Measurements from ENCODE around the gene KRTAP5-11.
"Not testable (repeated sequence)": the region's sequence is repeated elsewhere in the genome, so short reads cannot be mapped to it uniquely, and the experiment has no call there.

KRTAP5-11 gene

DNA sequence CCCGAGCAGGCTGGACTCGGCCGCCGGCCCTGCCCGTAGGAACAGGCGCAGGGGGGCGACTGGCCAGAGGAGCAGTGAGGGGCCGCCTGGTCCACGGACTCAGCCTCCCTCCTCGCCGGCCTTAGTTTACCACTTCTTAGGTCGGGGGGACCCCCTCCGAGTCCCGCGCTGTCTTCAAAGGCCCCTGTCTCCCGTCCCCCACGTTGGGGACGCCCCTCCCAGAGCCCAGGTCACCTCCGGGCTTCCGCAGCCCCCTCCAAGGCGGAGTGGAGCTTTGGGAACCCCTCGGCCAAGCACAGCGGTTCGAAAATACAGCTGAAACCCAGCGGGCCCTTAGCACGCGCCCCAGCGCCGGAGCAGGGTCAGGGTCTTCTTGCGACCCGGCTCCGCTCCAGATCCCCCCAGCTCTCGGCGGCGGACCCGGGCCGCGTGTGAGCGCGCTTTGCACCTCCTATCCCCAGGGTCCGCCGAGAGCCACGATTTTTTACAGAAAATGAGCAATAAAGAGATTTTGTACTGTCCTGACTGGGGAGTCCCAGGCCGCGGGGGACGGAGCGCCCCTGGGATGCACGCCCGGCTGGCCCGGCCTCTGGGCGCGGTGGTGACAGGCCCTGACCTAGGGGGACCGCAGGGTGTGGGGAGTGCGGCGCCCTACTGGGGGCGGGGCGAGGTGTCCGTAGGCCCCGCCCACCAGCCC, 25.0 kb upstream of the KRTAP5-11 start:
- H3K4me3 ChIP-seq (ENCODE audit: low read depth in 1 of 2, low read length in 2 of 2); H3K27ac ChIP-seq (ENCODE audit: low read depth, low read length); H3K9ac ChIP-seq (ENCODE audit: low read length); H3K9me3 ChIP-seq (ENCODE audit: low read length); H3K36me3 ChIP-seq (ENCODE audit: insufficient read depth, low read length); H3K4me1 ChIP-seq (ENCODE audit: insufficient read depth, low read length): not testable (repeated sequence)
- H3K27me3 ChIP-seq (ENCODE audit: control insufficient read depth in 1 of 2, insufficient read depth in 2 of 2, low read length in 2 of 2): peaks cover 0 to 15% of the 10 kb centered on the region in 2 donors

GRCh38 chr11:71606853-71607519, 24.3 kb upstream of the KRTAP5-11 start:
- H3K9ac ChIP-seq (ENCODE audit: low read length); H3K36me3 ChIP-seq (ENCODE audit: insufficient read depth, low read length); H3K4me1 ChIP-seq (ENCODE audit: insufficient read depth, low read length); H3K27ac ChIP-seq (ENCODE audit: low read depth, low read length); H3K9me3 ChIP-seq (ENCODE audit: low read length); H3K4me3 ChIP-seq (ENCODE audit: low read depth in 1 of 2, low read length in 2 of 2): not testable (repeated sequence)
- H3K27me3 ChIP-seq (ENCODE audit: control insufficient read depth in 1 of 2, insufficient read depth in 2 of 2, low read length in 2 of 2): peaks cover 0 to 15% of the 10 kb centered on the region in 2 donors

- peaks cover 0 to 15% of the 10 kb centered on the region in 2 donors for H3K27me3 ChIP-seq (ENCODE audit: control insufficient read depth in 1 of 2, insufficient read depth in 2 of 2, low read length in 2 of 2)
- not testable (repeated sequence) for H3K4me3 ChIP-seq (ENCODE audit: low read depth in 1 of 2, low read length in 2 of 2); H3K9ac ChIP-seq (ENCODE audit: low read length); H3K9me3 ChIP-seq (ENCODE audit: low read length); H3K27ac ChIP-seq (ENCODE audit: low read depth, low read length); H3K36me3 ChIP-seq (ENCODE audit: insufficient read depth, low read length); H3K4me1 ChIP-seq (ENCODE audit: insufficient read depth, low read length)
Observed at GRCh38 chr11:71604798-71605488, 22.3 kb upstream of the KRTAP5-11 start.

- not testable (repeated sequence) for H3K4me1 ChIP-seq (ENCODE audit: insufficient read depth, low read length); H3K36me3 ChIP-seq (ENCODE audit: insufficient read depth, low read length); H3K27ac ChIP-seq (ENCODE audit: low read depth, low read length); H3K4me3 ChIP-seq (ENCODE audit: low read depth in 1 of 2, low read length in 2 of 2); H3K9me3 ChIP-seq (ENCODE audit: low read length); H3K9ac ChIP-seq (ENCODE audit: low read length)
- H3K27me3 ChIP-seq (ENCODE audit: control insufficient read depth in 1 of 2, insufficient read depth in 2 of 2, low read length in 2 of 2): peaks cover 0 to 10% of the 10 kb centered on the region in 2 donors
Observed at GRCh38 chr11:71603221-71603620, 20.5 kb upstream of the KRTAP5-11 start.

DNA sequence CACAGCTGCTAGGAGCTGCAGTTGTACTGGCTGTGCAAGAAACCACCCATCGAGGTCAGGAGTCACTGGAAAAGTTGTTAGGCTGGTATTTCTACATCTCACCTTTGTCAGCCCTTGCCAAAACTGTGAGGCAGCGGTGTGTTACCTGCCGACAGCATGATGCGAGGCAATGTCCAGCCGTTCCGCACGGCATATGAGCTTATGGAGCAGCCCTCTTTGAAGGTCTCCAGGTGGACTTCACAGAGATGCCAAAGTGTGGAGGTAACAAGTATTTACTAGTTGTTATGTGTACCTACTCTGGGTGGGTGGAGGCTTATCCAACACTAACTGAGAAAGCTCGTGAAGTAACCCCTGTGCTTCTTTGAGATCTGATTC, 6.9 kb upstream of the KRTAP5-11 start:
- H3K4me3 ChIP-seq (ENCODE audit: low read depth in 1 of 2, low read length in 2 of 2); H3K4me1 ChIP-seq (ENCODE audit: insufficient read depth, low read length); H3K27ac ChIP-seq (ENCODE audit: low read depth, low read length); H3K9ac ChIP-seq (ENCODE audit: low read length); H3K9me3 ChIP-seq (ENCODE audit: low read length); H3K27me3 ChIP-seq (ENCODE audit: control insufficient read depth in 1 of 2, insufficient read depth in 2 of 2, low read length in 2 of 2); H3K36me3 ChIP-seq (ENCODE audit: insufficient read depth, low read length): not testable (repeated sequence)

DNA sequence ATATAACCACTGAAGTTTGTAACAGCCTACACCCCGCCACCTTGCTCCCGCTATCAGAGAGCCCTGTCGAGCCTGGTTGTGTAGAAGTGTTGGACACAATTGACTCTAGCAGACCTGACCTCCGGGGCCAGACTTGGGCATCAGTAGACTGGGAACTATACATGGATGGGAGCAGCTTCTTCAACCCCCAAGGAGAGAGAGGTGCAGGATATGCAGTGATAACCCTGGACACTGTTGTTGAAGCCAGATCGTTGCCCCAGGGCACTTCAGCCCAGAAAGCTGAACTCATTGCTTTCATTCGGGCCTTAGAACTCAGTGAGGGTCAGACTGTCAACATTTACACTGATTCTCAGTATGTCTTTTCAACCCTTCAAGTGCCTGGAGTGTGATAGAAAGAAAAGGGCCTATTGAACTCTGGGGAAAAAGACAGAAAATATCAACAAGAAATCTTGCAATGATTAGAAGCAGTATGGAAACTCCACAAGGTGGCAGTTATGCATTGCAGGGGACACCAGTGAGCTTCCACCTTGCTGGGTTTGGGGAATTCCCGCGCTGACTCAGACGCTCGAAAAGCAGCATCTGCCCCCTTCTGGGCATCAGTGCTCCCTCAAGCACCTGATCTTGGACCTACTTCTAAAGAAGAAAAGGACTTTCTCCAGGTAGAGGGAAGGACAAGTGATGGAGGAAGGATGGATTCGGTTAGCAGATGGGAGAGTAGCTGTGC, 6.3 kb upstream of the KRTAP5-11 start:
- not testable (repeated sequence) for H3K27ac ChIP-seq (ENCODE audit: low read depth, low read length); H3K27me3 ChIP-seq (ENCODE audit: control insufficient read depth in 1 of 2, insufficient read depth in 2 of 2, low read length in 2 of 2); H3K4me3 ChIP-seq (ENCODE audit: low read depth in 1 of 2, low read length in 2 of 2); H3K9ac ChIP-seq (ENCODE audit: low read length); H3K4me1 ChIP-seq (ENCODE audit: insufficient read depth, low read length); H3K36me3 ChIP-seq (ENCODE audit: insufficient read depth, low read length); H3K9me3 ChIP-seq (ENCODE audit: low read length)

GRCh38 chr11:71588314-71588713, 5.6 kb upstream of the KRTAP5-11 start:
- H3K9ac ChIP-seq (ENCODE audit: low read length); H3K4me1 ChIP-seq (ENCODE audit: insufficient read depth, low read length): not testable (repeated sequence)

GRCh38 chr11:71585673-71586072, 3.0 kb upstream of the KRTAP5-11 start:
- H3K27me3 ChIP-seq (ENCODE audit: control insufficient read depth in 1 of 2, insufficient read depth in 2 of 2, low read length in 2 of 2); H3K36me3 ChIP-seq (ENCODE audit: insufficient read depth, low read length); H3K4me1 ChIP-seq (ENCODE audit: insufficient read depth, low read length); H3K9me3 ChIP-seq (ENCODE audit: low read length); H3K27ac ChIP-seq (ENCODE audit: low read depth, low read length); H3K9ac ChIP-seq (ENCODE audit: low read length); H3K4me3 ChIP-seq (ENCODE audit: low read depth in 1 of 2, low read length in 2 of 2): not testable (repeated sequence)

More at GRCh38 chr11:71588314-71588713, 5.6 kb upstream of the KRTAP5-11 start:
- not testable (repeated sequence) for H3K27ac ChIP-seq (ENCODE audit: low read depth, low read length); H3K4me3 ChIP-seq (ENCODE audit: low read depth in 1 of 2, low read length in 2 of 2); H3K9me3 ChIP-seq (ENCODE audit: low read length); H3K27me3 ChIP-seq (ENCODE audit: control insufficient read depth in 1 of 2, insufficient read depth in 2 of 2, low read length in 2 of 2); H3K36me3 ChIP-seq (ENCODE audit: insufficient read depth, low read length)

- not testable (repeated sequence) for H3K9me3 ChIP-seq (ENCODE audit: low read length); H3K4me1 ChIP-seq (ENCODE audit: insufficient read depth, low read length); H3K9ac ChIP-seq (ENCODE audit: low read length); H3K27me3 ChIP-seq (ENCODE audit: control insufficient read depth in 1 of 2, insufficient read depth in 2 of 2, low read length in 2 of 2); H3K27ac ChIP-seq (ENCODE audit: low read depth, low read length); H3K36me3 ChIP-seq (ENCODE audit: insufficient read depth, low read length); H3K4me3 ChIP-seq (ENCODE audit: low read depth in 1 of 2, low read length in 2 of 2)
Observed at GRCh38 chr11:71582969-71583368, 294 bp upstream of the KRTAP5-11 start.

DNA sequence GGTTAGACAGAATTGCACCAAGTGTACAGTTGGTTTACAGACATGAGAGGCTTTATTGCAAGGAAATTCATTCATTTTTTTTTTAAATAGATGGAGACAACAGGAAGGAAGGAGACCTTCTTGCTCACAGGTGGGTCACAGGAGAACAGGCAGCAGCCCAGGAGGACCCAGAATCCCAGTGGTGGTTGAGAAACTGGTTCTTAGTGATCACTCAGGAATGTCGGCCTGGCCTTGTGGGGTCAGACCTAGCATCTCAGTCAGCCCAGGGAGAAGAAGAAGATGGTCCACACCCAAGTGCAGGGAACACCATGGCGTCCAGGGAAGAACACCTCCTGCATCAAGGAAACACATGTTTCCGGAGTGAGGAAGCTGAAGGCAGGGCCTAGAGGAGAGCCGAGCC, 849 bp downstream of the KRTAP5-11 start:
- no peak overlapping the region for H3K9ac ChIP-seq (ENCODE audit: low read length)
- H3K27ac ChIP-seq (ENCODE audit: low read depth, low read length): no peak overlapping the region
- H3K36me3 ChIP-seq (ENCODE audit: insufficient read depth, low read length): no peaks in the 10 kb centered on the region
- H3K9me3 ChIP-seq (ENCODE audit: low read length): no peaks in the 10 kb centered on the region
- no peaks in the 10 kb centered on the region for H3K27me3 ChIP-seq (ENCODE audit: control insufficient read depth in 1 of 2, insufficient read depth in 2 of 2, low read length in 2 of 2)
- H3K4me3 ChIP-seq (ENCODE audit: low read depth in 1 of 2, low read length in 2 of 2): no peak overlapping the region
- H3K4me1 ChIP-seq (ENCODE audit: insufficient read depth, low read length): no peaks in the 10 kb centered on the region
